HEK293 (cell line): Measurements from ENCODE around the gene NT5C1B.

Experiments
- CTCF ChIP-seq: fragments of 450-650 bp; formaldehyde crosslinking; IDR thresholded peaks from 2 replicates; pipeline ENCODE4 v1.5.1; 2016; ENCODE audit warnings: missing biosample characterization, missing genetic modification characterization
- KLF16 ChIP-seq: fragments of 450-650 bp; formaldehyde crosslinking; IDR thresholded peaks from 2 replicates; pipeline ENCODE4 v1.5.1; 2017; ENCODE audit warnings: missing biosample characterization, missing genetic modification characterization
- MZF1 ChIP-seq: fragments of 450-650 bp; formaldehyde crosslinking; IDR thresholded peaks from 2 replicates; pipeline ENCODE4 v1.5.1; 2017; ENCODE audit warnings: missing biosample characterization, missing genetic modification characterization, borderline replicate concordance
- RBAK ChIP-seq: fragments of 450-650 bp; formaldehyde crosslinking; IDR thresholded peaks from 2 replicates; pipeline ENCODE4 v1.5.1; 2016; ENCODE audit warnings: missing biosample characterization, missing genetic modification characterization
- REPIN1 ChIP-seq: fragments of 450-650 bp; formaldehyde crosslinking; IDR thresholded peaks from 2 replicates; pipeline ENCODE4 v1.5.1; 2017; ENCODE audit warnings: missing biosample characterization, missing genetic modification characterization, low read depth
- ZBTB49 ChIP-seq: fragments of 450-650 bp; formaldehyde crosslinking; IDR thresholded peaks from 2 replicates; pipeline ENCODE4 v1.5.1; 2016; ENCODE audit warnings: missing biosample characterization, missing genetic modification characterization, low read depth
- ZFHX2 ChIP-seq: fragments of 450-650 bp; formaldehyde crosslinking; conservative IDR thresholded peaks from 2 replicates; pipeline ENCODE4 v1.5.1; 2016; ENCODE audit warnings: missing biosample characterization, missing genetic modification characterization
- ZFP69B ChIP-seq: fragments of 450-650 bp; formaldehyde crosslinking; IDR thresholded peaks from 2 replicates; pipeline ENCODE4 v1.5.1; 2016; ENCODE audit warnings: missing biosample characterization, missing genetic modification characterization

GRCh38 chr2:18610090-18610489 is 20.7 kb upstream of the NT5C1B start:
- TF ChIP-seq KLF16 (tag by site-specific recombination) (no peak), MZF1 (no peak), ZBTB49 (tag by site-specific recombination) (no peak), ZFHX2 (tag by site-specific recombination) (no peak), CTCF (tag by site-specific recombination) (no peak), REPIN1 (tag by site-specific recombination) (no peak), RBAK (tag by site-specific recombination) (no peak), ZFP69B (tag by site-specific recombination) (no peak)
